Tibial nerve (tissue), 4 donors: Measurements from ENCODE around the gene BTBD2. TPM values are rescaled to one million over a fixed set of nuclear protein-coding genes. Genes with fewer than 3 reads are reported as not detected.
A peak's percentile ranks its signal among the peaks of the same experiment; 100 is the strongest.

ENCODE experiments used
- DNase-seq, 2 donors: peaks; one replicate each; pipeline ENCODE4 v3.0.0-alpha.2; 2019; ENCODE audit warnings: low spot score in 2 of 2
- H3K27ac ChIP-seq, 4 donors: fragments of 200-600 bp; sonication (generic) in 3 of 4; one replicate each; pipeline ENCODE4 v1.5.1; 2017 to 2019; ENCODE audit warnings: mild to moderate bottlenecking in 1 of 4
- H3K27me3 ChIP-seq, 2 donors: fragments of 200-600 bp; sonication (generic) in 1 of 2; one replicate each; pipeline versions ENCODE4 v1.5.1 to v1.6.0; 2017 to 2019
- H3K36me3 ChIP-seq, 3 donors: fragments of 200-600 bp; sonication (generic); one replicate each; pipeline ENCODE4 v1.5.1; 2018 to 2019
- H3K4me1 ChIP-seq, 4 donors: fragments of 200-600 bp; sonication (generic) in 3 of 4; one replicate each; pipeline ENCODE4 v1.5.1; 2017 to 2019
- H3K4me3 ChIP-seq, 4 donors: fragments of 200-600 bp; sonication (generic) in 3 of 4; one replicate each; pipeline ENCODE4 v1.5.1; 2017 to 2019; ENCODE audit warnings: mild to moderate bottlenecking in 1 of 4, moderate library complexity in 1 of 4
- H3K9me3 ChIP-seq, 4 donors: fragments of 200-600 bp; sonication (generic) in 3 of 4; one replicate each; pipeline ENCODE4 v1.5.1; 2017 to 2019
- EP300 ChIP-seq, 2 donors: sonication (generic); formaldehyde crosslinking; IDR thresholded peaks; one replicate each; pipeline ENCODE4 v1.6.1; 2017; ENCODE audit warnings: antibody characterized with exemption in 2 of 2, mild to moderate bottlenecking in 1 of 2
- POLR2A ChIP-seq, 2 donors: fragments of 450-650 bp; IDR thresholded peaks; one replicate each; pipeline ENCODE4 v1.6.1; 2017; ENCODE audit warnings: antibody characterized with exemption in 2 of 2, mild to moderate bottlenecking in 2 of 2, moderate library complexity in 2 of 2
- WGBS, 2 donors: methylation state at CpG; one replicate each; pipeline ENCODE4 v1.1.5; 2018; 5-methylcytosine and 5-hydroxymethylcytosine counted together
- total RNA-seq, 4 donors: library from RNA; depleted of rRNA; stranded (reverse); fragments of >200 nt; gene quantifications; one replicate each; pipeline ENCODE4 v1.1.0, GENCODE V29; 2016
- TF ChIP-seq, protein P1 (sequence below), 5 experiments: fragments of 200-600 bp in 3 of 5; fragments of 450-650 bp in 2 of 5; sonication (generic) in 3 of 5; IDR thresholded peaks; one replicate each; pipeline ENCODE4 v1.5.1; 2016 to 2019; ENCODE audit warnings: antibody characterized with exemption in 5 of 5, mild to moderate bottlenecking in 3 of 5, moderate library complexity in 2 of 5

Gene BTBD2
- total RNA-seq, 4 donors from 2014 or later: 54.0 to 94.5 (median 73.5) TPM

DNA sequence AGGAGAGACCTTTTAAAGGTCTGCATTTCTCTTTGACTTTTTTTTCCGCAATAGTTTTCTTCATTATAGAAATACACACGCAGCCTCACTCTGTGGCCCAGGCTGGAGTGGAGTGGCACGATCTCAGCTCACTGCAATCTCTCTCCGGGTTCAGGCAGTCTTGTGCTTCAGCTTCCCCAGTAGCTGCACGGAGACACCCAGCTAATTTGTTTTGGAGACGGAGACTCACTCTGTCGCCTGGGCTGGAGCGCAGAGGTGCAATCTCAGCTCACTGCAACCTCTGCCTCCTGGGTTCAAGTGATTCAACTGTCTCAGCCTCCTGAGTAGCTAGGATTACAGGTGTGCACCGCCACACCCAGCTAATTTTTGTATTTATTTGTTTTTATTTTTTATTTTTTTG is 47.3 kb upstream of the BTBD2 start:
- DNase-seq: no peak
- Histone ChIP-seq H3K4me3 (no peak overlapping the region), H3K36me3 (no peaks in the 10 kb centered on the region), H3K27me3 (no peaks in the 10 kb centered on the region), H3K9me3 (no peaks in the 10 kb centered on the region), H3K4me1 (peaks cover 0 to 67% (median 49%) of the 10 kb centered on the region in 4 donors), H3K27ac (peak overlapping the region; percentile 88 to 100 (median 99))
- 69 to 74% methylated on average over 9 of the region's 9 CpGs for WGBS, 2 donors
- TF ChIP-seq, protein P1, sequence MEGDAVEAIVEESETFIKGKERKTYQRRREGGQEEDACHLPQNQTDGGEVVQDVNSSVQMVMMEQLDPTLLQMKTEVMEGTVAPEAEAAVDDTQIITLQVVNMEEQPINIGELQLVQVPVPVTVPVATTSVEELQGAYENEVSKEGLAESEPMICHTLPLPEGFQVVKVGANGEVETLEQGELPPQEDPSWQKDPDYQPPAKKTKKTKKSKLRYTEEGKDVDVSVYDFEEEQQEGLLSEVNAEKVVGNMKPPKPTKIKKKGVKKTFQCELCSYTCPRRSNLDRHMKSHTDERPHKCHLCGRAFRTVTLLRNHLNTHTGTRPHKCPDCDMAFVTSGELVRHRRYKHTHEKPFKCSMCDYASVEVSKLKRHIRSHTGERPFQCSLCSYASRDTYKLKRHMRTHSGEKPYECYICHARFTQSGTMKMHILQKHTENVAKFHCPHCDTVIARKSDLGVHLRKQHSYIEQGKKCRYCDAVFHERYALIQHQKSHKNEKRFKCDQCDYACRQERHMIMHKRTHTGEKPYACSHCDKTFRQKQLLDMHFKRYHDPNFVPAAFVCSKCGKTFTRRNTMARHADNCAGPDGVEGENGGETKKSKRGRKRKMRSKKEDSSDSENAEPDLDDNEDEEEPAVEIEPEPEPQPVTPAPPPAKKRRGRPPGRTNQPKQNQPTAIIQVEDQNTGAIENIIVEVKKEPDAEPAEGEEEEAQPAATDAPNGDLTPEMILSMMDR (IDR thresholded peaks at IDR 0.05): no peak
- TF ChIP-seq EP300 (IDR thresholded peaks at IDR 0.05) (no peak), POLR2A (IDR thresholded peaks at IDR 0.05) (no peak)

DNA sequence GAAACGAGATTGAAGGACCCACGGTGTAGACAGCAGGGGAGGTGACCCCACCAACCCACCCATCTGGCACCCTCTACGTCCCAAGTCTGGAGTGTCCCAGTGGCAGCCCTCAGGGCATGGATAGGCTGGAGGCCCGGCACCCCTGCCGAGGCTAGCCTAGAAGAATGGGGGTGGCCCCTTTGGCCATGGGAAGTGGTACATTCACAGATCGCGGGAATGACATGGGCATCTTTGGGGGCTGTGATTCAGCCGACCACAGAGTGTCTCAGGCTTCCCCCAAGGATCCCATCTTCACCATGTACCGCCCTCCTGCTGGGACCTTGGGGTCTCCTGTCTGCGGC is 46.8 kb upstream of the BTBD2 start:
- H3K4me1 ChIP-seq: peaks cover 0 to 71% (median 53%) of the 10 kb centered on the region in 4 donors
- no peak for TF ChIP-seq EP300 (IDR thresholded peaks at IDR 0.05)
- TF ChIP-seq, protein P1 (IDR thresholded peaks at IDR 0.05): no peak
- TF ChIP-seq POLR2A (IDR thresholded peaks at IDR 0.05): no peak
- H3K4me3 ChIP-seq: peak overlapping the region; percentile 37 to 79 (median 68)
- DNase-seq: no peak
- no peaks in the 10 kb centered on the region for H3K9me3 ChIP-seq
- H3K27ac ChIP-seq: peak overlapping the region; percentile 88 to 100 (median 99)
- H3K27me3 ChIP-seq: no peaks in the 10 kb centered on the region
- no peaks in the 10 kb centered on the region for H3K36me3 ChIP-seq
- 45 to 51% methylated on average over 10 of the region's 10 CpGs for WGBS, 2 donors

DNA sequence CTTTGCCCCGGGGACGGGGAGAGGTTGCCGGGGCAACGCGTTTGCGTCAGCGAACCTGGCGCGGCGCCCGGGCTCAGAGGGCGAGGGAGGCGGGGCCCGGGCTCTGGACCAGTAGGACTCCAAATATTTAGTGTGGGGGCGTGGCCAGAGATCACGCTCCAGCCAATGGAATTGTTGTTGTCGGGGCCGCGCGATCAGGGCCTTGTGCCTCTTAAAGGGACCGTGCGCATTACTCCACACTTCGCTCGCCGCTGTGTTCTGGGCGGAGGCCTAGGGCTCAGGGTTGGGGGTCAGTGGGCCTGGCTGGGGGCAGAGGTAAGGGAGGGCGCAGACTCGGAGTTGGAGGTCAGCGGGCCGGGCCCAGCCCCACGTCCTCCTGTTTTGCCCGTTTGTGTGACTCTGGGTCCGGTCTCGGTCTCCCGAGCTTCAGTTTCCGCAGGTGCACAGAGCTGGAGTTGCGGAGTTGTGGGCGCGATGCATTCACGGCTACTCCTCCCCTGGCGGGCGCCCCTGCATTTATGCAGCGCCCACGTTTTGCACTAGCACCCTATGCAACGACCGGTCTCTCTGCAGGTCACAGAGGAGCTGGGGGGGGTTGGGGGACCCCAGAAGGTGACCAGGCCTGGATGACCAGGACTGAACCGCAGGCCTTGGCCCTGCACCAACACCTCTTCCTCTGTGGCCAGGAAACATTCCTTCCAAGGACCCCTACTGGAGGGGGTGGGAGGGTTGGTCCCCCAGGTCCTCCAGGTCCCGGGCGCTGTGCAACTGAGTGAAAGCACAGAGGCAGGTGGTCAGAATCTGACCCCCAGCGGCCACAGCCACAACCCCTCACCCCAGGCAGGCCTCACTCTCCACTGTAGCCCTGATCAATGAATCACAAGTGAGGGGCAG is 46.2 kb upstream of the BTBD2 start:
- WGBS, 2 donors: 3 to 4% methylated on average over 16 to 30 of the region's 50 CpGs
- Histone ChIP-seq H3K27ac (peak overlapping the region; percentile 88 to 100 (median 99)), H3K4me1 (peaks cover 0 to 77% (median 60%) of the 10 kb centered on the region in 4 donors), H3K36me3 (no peaks in the 10 kb centered on the region), H3K9me3 (no peaks in the 10 kb centered on the region), H3K27me3 (no peaks in the 10 kb centered on the region), H3K4me3 (peak overlapping the region; percentile 37 to 79 (median 68))
- peak; percentile 100 for DNase-seq
- TF ChIP-seq, protein P1 (IDR thresholded peaks at IDR 0.05): no peak
- TF ChIP-seq EP300 (IDR thresholded peaks at IDR 0.05) (peak; percentile 95), POLR2A (IDR thresholded peaks at IDR 0.05) (peak in 1 of 2 donors; percentile 62)

DNA sequence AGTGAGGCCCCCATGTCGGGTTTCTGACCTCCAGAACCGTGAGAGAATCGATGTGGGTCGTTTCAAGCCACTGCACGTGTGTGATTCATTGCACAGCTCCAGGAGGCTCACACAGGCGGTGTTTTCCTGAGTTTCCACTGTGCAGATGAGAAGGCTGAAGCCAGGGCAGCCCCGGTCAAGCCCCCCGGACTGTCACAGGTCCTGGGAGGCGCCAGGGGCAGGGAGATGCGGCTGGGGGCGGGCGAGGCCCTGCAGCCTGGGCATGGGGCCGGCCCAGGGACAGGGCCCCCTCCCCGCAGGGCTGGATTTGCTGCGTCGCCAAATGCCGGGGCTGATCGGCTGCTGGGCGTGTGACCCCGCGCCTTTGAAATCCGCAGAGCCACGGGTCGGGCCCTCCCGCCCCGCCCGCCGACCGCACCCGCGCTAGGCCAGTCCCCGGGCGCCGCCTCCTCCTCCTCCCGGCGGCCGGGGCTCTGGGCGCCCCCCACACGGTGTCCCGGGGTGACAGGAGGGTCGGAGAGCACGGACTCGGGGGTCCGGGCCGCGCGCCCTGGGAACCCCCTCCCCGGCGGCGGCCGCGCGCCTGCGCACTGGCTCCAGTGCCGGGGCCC is 45.5 kb upstream of the BTBD2 start:
- no peaks in the 10 kb centered on the region for H3K27me3 ChIP-seq
- TF ChIP-seq POLR2A (IDR thresholded peaks at IDR 0.05): peak; percentile 86 to 95
- TF ChIP-seq EP300 (IDR thresholded peaks at IDR 0.05): no peak
- TF ChIP-seq, protein P1 (IDR thresholded peaks at IDR 0.05): peak in 1 of 5 experiments; percentile 41
- H3K27ac ChIP-seq: peak overlapping the region; percentile 88 to 100 (median 99)
- peak in 1 of 2 donors; percentile 60 for DNase-seq
- peak overlapping the region; percentile 37 to 79 (median 55) for H3K4me3 ChIP-seq
- peaks cover 2 to 85% (median 65%) of the 10 kb centered on the region in 4 donors for H3K4me1 ChIP-seq
- no peaks in the 10 kb centered on the region for H3K36me3 ChIP-seq
- 0% methylated on average over 17 to 27 of the region's 55 CpGs for WGBS, 2 donors
- no peaks in the 10 kb centered on the region for H3K9me3 ChIP-seq
